Measurements from ENCODE around the gene MIOX.
"Not testable (repeated sequence)": the region's sequence is repeated elsewhere in the genome, so short reads cannot be mapped to it uniquely, and the experiment has no call there.

MIOX gene

DNA sequence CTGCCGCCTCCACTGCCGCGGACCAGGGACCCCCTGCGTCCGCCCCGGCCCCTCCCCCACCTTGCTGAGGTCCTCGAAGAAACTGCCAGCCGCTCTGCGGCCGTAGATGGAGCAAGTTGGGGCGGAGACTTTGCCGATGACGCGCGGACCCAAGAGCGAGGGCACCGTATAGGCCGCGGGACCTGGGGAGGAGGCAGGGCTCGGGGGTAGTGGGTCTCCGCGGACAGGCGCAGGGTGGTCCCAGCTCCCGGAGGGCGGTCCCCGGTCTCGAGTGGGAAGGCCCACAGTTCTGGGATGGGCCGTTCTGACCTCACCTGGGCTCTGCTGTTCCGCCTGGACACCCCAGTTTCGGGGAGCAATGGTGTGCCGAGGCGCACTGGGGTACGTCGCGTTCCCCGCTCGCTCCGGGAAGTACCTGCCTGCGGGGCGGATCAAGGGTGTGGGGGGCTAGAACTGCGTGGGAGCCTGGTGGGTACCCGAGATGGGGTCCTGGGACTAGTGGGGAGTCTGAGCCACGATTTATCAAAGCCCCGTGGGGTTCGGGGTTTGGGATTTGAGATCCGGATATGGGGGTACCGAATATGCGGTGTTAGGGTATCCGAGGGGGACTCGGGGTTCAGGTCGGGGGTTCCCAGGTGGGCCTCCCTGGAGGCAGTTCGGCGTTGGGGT is 44.4 kb downstream of the MIOX start:
- no peak for DNase-seq

DNA sequence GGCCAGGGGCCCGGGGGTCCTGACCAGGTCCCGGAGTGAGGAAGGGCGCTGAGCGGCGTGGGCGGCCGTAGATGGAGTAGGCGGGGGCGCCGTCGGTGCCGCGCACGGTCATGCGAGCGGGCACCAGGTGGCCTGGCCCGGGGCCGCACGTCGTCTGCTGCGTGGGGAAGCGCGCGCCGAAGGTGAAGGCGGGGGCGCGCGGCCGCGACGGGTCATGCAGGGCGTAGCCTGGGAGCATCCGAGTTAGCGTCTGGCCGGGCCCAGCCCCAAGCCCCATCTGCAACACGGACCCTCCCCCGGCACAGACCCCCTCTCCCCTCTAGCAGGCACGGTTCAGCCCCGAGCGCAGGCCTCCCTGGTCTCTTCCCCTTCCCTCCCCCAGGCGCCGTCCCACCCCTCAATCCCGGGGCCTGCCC is 44.9 kb downstream of the MIOX start:
- DNase-seq, result no peak

GRCh38 chr22:50531962-50532674 is 45.5 kb downstream of the MIOX start:
- no peak for DNase-seq

DNA sequence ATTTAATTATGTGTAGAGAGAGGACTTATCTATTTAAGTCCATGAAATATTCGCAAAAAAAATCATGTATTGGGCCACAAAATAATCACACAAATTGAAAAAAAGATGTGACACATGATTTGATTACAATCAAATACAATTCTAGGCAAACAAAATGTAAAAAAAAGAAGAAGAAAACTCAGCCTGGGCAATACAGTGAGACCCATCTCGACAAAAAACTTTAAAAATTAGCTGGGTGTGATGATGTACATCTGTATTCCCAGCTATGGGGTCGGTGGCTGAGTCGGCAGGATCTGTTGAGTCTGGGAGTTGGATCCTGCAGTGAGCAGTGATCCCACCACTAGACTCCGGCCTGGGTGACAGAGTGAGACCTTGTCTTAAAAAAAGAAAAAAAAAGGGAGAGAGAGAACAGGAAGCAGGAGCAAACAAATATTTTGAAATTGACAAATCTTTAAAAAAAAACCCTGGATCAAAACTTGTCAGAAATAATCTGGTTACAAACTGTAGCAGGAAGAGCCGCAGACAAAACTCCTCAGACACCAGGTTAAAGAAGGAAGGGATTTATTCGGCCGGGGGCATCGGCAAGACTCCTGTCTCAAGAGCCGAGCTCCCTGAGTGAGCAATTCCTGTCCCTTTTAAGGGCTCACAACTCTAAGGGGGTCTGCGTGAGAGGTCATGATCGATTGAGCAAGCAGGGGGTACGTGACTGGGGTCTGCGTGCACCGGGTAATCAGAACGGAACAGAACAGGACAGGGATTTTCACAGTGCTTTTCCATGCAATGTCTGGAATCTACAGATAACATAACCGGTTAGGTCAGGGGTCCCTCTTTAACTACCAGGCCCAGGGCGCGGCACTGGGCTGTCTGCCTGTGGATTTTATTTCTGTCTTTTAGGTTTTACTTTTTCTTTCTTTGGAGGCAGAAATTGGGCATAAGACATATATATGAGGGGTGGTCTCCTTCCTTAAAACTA is 46.5 kb downstream of the MIOX start:
- no peak for DNase-seq

DNA sequence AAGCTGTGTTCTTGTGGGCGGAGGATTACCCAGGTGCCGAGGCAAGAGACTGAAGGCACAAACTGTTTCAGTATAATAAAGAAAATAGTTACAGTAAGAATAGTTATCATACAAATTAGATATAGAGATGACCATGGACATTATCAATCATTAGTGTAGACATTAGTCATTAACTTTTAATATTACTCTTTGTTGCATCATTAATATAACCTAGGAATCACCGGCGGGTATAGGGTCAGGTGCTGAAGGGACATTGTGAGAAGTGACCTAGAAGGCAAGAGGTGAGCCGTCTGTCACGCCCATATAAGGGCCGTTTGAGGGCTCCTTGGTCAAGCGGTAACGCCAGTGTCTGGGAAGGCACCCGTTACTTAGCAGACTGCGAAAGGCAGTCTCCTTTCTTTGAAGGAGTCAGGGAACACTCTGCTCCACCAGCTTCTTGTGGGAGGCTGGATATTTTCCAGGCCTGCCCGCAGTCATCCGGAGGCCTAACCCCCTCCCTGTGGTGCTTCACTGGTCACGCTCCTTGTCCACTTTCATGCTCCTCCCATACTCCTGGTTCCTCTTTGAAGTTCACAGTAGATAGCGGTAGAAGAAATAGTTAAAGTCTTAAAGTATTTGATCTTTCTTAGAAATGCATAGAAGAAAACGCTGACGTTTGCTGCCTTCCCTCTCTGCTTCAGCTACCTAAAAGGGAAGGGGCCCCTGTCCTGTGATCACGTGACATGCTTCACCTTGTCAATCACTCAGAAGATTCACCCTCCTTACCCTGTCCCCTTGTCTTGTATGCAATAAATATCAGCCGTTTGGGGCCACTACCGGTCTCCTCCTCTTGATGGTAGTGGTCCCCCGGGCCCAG is 47.4 kb downstream of the MIOX start:
- DNase-seq, result not testable (repeated sequence)

DNA sequence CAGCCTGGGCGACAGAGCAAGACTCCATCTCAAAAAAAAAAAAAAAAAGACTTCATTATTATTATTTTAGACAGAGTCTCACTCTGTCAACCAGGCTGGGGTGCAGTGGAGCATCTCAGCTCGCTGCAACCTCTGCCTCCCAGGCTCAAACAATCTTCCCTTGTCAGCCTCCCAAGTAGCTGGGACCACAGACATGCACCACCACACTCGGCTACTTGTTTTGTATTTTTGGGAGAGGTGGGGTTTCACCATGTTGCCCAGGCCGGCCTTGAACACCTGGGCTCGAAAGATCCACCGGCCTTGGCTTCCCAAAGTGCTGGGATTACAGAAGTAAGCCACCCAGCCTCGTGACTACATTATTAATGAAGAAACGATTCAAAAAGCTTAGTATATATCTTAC is 48.5 kb downstream of the MIOX start:
- DNase-seq, result no peak

DNA sequence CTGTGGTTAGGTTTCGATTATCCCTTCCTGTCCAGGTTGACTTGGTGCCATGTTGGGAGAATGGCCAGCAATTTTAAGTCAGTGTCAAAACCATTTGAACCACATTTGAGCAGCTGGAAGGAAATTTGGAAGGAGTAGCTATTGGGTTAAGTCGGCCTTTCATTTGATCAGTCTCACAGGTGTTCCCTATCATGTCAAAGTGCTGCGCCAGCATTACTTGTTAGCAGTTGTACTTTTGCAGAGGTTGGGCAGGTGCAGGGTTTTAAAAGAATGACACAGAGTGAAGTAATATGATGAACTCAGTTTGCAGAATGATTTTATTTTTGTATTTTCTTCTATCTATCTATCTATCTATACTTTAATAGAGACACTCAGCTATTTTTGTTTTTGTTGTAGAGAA is 49.6 kb downstream of the MIOX start:
- no peak for DNase-seq

- no peak for DNase-seq
Measured at GRCh38 chr22:50537765-50538164, 51.1 kb downstream of the MIOX start.

Data from effector CD8-positive, alpha-beta T cell (primary cell).